GM12872 (cell line): ENCODE results near the gene TOMM22.
A peak's percentile ranks its signal among the peaks of the same experiment; 100 is the strongest.

Experiments
- CTCF ChIP-seq: IDR thresholded peaks from 3 replicates; pipeline ENCODE4 v1.5.1; 2011; ENCODE audit warnings: low read depth, mild to moderate bottlenecking, low read length, moderate library complexity; ENCODE audit not compliant: insufficient read depth

TOMM22 gene

GRCh38 chr22:38717244-38717643, 35.5 kb downstream of the TOMM22 start:
- TF ChIP-seq CTCF: no peak

GRCh38 chr22:38718414-38718813, 36.7 kb downstream of the TOMM22 start:
- peak; percentile 18; the same call in 1 of the 3 replicates for TF ChIP-seq CTCF

- TF ChIP-seq CTCF: no peak
Observed at GRCh38 chr22:38719196-38719595, 37.4 kb downstream of the TOMM22 start.

GRCh38 chr22:38720350-38720749, 38.6 kb downstream of the TOMM22 start:
- TF ChIP-seq CTCF: no peak

GRCh38 chr22:38721551-38721950, 39.8 kb downstream of the TOMM22 start:
- no peak for TF ChIP-seq CTCF

GRCh38 chr22:38724176-38724575, 42.4 kb downstream of the TOMM22 start:
- TF ChIP-seq CTCF: no peak

- peak; percentile 63 for TF ChIP-seq CTCF
Observed at GRCh38 chr22:38724926-38725571, 43.3 kb downstream of the TOMM22 start.
